ENCODE measurements around the gene AGPAT2. TPM values are rescaled to one million over a fixed set of nuclear protein-coding genes. Genes with fewer than 3 reads are reported as not detected.
A peak's percentile ranks its signal among the peaks of the same experiment; 100 is the strongest.

The AGPAT2 gene
- total RNA-seq, 1 donor from 2014 or later: 53.8 TPM

GRCh38 chr9:136625101-136626065 is 61.9 kb downstream of the AGPAT2 start:
- DNase-seq (ENCODE audit: low read depth): peak; percentile 54

GRCh38 chr9:136624184-136624951 is 62.9 kb downstream of the AGPAT2 start:
- no peak for DNase-seq (ENCODE audit: low read depth)

GRCh38 chr9:136623842-136624183 is 63.4 kb downstream of the AGPAT2 start:
- DNase-seq (ENCODE audit: low read depth): no peak

Other genes starting within 250 kb of the AGPAT2 start
- gene INPP5E, start 247.6 kb downstream of the AGPAT2 start, total RNA-seq: 4.3 and 11.5 TPM in 2 replicates
- gene SEC16A, start 204.4 kb downstream of the AGPAT2 start, total RNA-seq: 20.8 and 69.4 TPM in 2 replicates
- 9.2 and 47.5 TPM in 2 replicates for gene NOTCH1, start 141.4 kb downstream of the AGPAT2 start, total RNA-seq
- gene EGFL7, start 24.5 kb downstream of the AGPAT2 start, total RNA-seq: 3.8 and 19.4 TPM in 2 replicates
- 0.52 and 4.0 TPM in 2 replicates for gene DIPK1B, start 25.1 kb upstream of the AGPAT2 start, total RNA-seq
- not detected in 2 replicates for gene LCN10, start 55.5 kb upstream of the AGPAT2 start, total RNA-seq
- gene LCN6, start 61.1 kb upstream of the AGPAT2 start, total RNA-seq: not detected in 2 replicates
- not detected in 2 replicates for gene LCN8, start 70.8 kb upstream of the AGPAT2 start, total RNA-seq
- gene LCN15, start 77.1 kb upstream of the AGPAT2 start, total RNA-seq: not detected in 2 replicates
- 29.9 and 115 TPM in 2 replicates for gene TMEM141, start 103.9 kb upstream of the AGPAT2 start, total RNA-seq
- 0.94 TPM in 1 of 2 replicates, not detected in the other for gene CCDC183, start 108.9 kb upstream of the AGPAT2 start, total RNA-seq
- 51.1 and 61.0 TPM in 2 replicates for gene RABL6, start 120.5 kb upstream of the AGPAT2 start, total RNA-seq
- 0.35 and 1.8 TPM in 2 replicates for gene AJM1, start 155.0 kb upstream of the AGPAT2 start, total RNA-seq
- gene PHPT1, start 162.0 kb upstream of the AGPAT2 start, total RNA-seq: 81.7 and 82.1 TPM in 2 replicates
- gene MAMDC4, start 164.9 kb upstream of the AGPAT2 start, total RNA-seq: 0.87 and 6.8 TPM in 2 replicates
- gene EDF1, start 178.9 kb upstream of the AGPAT2 start, total RNA-seq: 372 and 398 TPM in 2 replicates
- gene TRAF2, start 199.1 kb upstream of the AGPAT2 start, total RNA-seq: 16.3 and 21.9 TPM in 2 replicates

Data from renal cortical epithelial cell (primary cell).